Esophagus squamous epithelium (tissue), 5 donors: ENCODE results near the gene UBE2C. TPM values are rescaled to one million over a fixed set of nuclear protein-coding genes. Genes with fewer than 3 reads are reported as not detected.
"Not testable (repeated sequence)": the region's sequence is repeated elsewhere in the genome, so short reads cannot be mapped to it uniquely, and the experiment has no call there.

ENCODE experiments used
- DNase-seq: peaks from one replicate; lab custom pipeline; 2025; lab: John Stamatoyannopoulos, UW
- H3K27ac ChIP-seq, 4 donors: fragments of 200-600 bp; sonication (generic); one replicate each; pipeline ENCODE4 v1.5.1; 2016 to 2019; ENCODE audit warnings: mild to moderate bottlenecking in 1 of 4
- H3K27me3 ChIP-seq, 4 donors: fragments of 200-600 bp; sonication (generic); 1 replicate in 3 of 4; 2 replicates in 1 of 4; pipeline versions ENCODE4 v1.5.1 to v1.6.0; 2017 to 2021; ENCODE audit warnings: antibody characterized with exemption in 1 of 4
- H3K36me3 ChIP-seq, 3 donors: fragments of 200-600 bp; sonication (generic); one replicate each; pipeline ENCODE4 v1.5.1; 2016 to 2019
- H3K4me1 ChIP-seq, 3 donors: fragments of 200-600 bp; sonication (generic); one replicate each; pipeline ENCODE4 v1.5.1; 2017 to 2019
- H3K4me3 ChIP-seq, 4 donors: fragments of 200-600 bp; sonication (generic); 1 replicate in 3 of 4; 2 replicates in 1 of 4; pipeline ENCODE4 v1.5.1; 2016 to 2019; ENCODE audit warnings: mild to moderate bottlenecking in 2 of 4, moderate library complexity in 1 of 4
- H3K9me3 ChIP-seq, 3 donors: fragments of 200-600 bp; sonication (generic); one replicate each; pipeline ENCODE4 v1.5.1; 2016 to 2019
- CTCF ChIP-seq, 6 experiments: fragments of 450-650 bp in 4 of 6; fragments of 200-600 bp in 2 of 6; sonication (generic) in 2 of 6; IDR thresholded peaks; one replicate each; pipeline ENCODE4 v1.5.1; 2016 to 2019; ENCODE audit warnings: antibody characterized with exemption in 6 of 6, mild to moderate bottlenecking in 4 of 6, moderate library complexity in 4 of 6
- POLR2A ChIP-seq, 4 donors: fragments of 450-650 bp; IDR thresholded peaks; one replicate each; pipeline ENCODE4 v1.6.1; 2017; ENCODE audit warnings: antibody characterized with exemption in 4 of 4, mild to moderate bottlenecking in 4 of 4, moderate library complexity in 3 of 4
- WGBS, 2 donors: methylation state at CpG; one replicate each; pipeline ENCODE4 v1.1.5; 2018; 5-methylcytosine and 5-hydroxymethylcytosine counted together
- intact Hi-C: fragments of 100-400 bp; cut with DNase I; formaldehyde crosslinking; loops from one replicate; pipeline ENCODE4 v1.15.0; 2022
- total RNA-seq, 4 donors: library from RNA; depleted of rRNA; stranded (reverse); fragments of >200 nt; gene quantifications; one replicate each; pipeline ENCODE4 v1.1.0, GENCODE V29; 2016
- donor health status: DM: yes; HTN: yes; CAD: no.

Gene UBE2C
- total RNA-seq, 4 donors from 2014 or later = 17.4 to 54.4 (median 31.2) TPM

- Histone ChIP-seq H3K27ac (peak overlapping the region; percentile 21 to 72 (median 68)), H3K4me1 (peaks cover 18 to 58% (median 25%) of the 10 kb centered on the region in 3 donors), H3K4me3 (no peak overlapping the region), H3K9me3 (no peaks in the 10 kb centered on the region), H3K36me3 (no peaks in the 10 kb centered on the region), H3K27me3 (peaks cover 0 to 31% (median 0%) of the 10 kb centered on the region in 4 donors)
- no peak for TF ChIP-seq POLR2A (IDR thresholded peaks at IDR 0.05)
- no peak for TF ChIP-seq CTCF (IDR thresholded peaks at IDR 0.05)
- DNase-seq = no peak
- WGBS, 2 donors = 35 to 63% methylated on average over 4 to 5 of the region's 6 CpGs
- intact Hi-C loops = no loop called here
Measured at GRCh38 chr20:45826381-45827019, 14.1 kb downstream of the UBE2C start.

- intact Hi-C loops = no loop called here
- no peaks in the 10 kb centered on the region for H3K36me3 ChIP-seq
- no peak for DNase-seq
- H3K9me3 ChIP-seq = no peaks in the 10 kb centered on the region
- H3K4me3 ChIP-seq = no peak within 1 kb of the TSS
- peaks cover 0 to 25% (median 0%) of the 10 kb centered on the region in 4 donors for H3K27me3 ChIP-seq
- H3K27ac ChIP-seq = peak within 1 kb of the TSS; percentile 21 to 90 (median 70)
- TF ChIP-seq POLR2A (IDR thresholded peaks at IDR 0.05) = no peak
- no peak for TF ChIP-seq CTCF (IDR thresholded peaks at IDR 0.05)
- WGBS, 2 donors = 80 to 88% methylated on average over 2 to 4 of the region's 8 CpGs
- H3K4me1 ChIP-seq = peaks cover 18 to 62% (median 25%) of the 10 kb centered on the region in 3 donors
Measured at GRCh38 chr20:45827030-45827652, 14.7 kb downstream of the UBE2C start, which contains the start of gene TNNC2. Gene TNNC2 (minus strand): TSS chr20:45827312. CDS start chr20:45827248, 64 bp downstream.

GRCh38 chr20:45827712-45828111 lies 15.3 kb downstream of the UBE2C start:
- DNase-seq = no peak
- Histone ChIP-seq H3K36me3 (no peaks in the 10 kb centered on the region), H3K4me1 (peaks cover 15 to 62% (median 28%) of the 10 kb centered on the region in 3 donors), H3K4me3 (no peak overlapping the region), H3K27me3 (peaks cover 0 to 19% (median 0%) of the 10 kb centered on the region in 4 donors), H3K9me3 (no peaks in the 10 kb centered on the region), H3K27ac (peak overlapping the region in 3 of 4 donors; percentile 67 to 72 (median 69))
- 60 to 68% methylated on average over 5 to 6 of the region's 6 CpGs for WGBS, 2 donors
- no peak for TF ChIP-seq POLR2A (IDR thresholded peaks at IDR 0.05)
- TF ChIP-seq CTCF (IDR thresholded peaks at IDR 0.05) = no peak
- intact Hi-C loops = no loop called here

GRCh38 chr20:45828589-45828988 lies 16.1 kb downstream of the UBE2C start:
- 56 to 75% methylated on average over 2 of the region's 2 CpGs for WGBS, 2 donors
- Histone ChIP-seq H3K27ac (peak overlapping the region; percentile 16 to 90 (median 54)), H3K9me3 (no peaks in the 10 kb centered on the region), H3K4me1 (peaks cover 15 to 61% (median 28%) of the 10 kb centered on the region in 3 donors), H3K27me3 (peaks cover 0 to 10% (median 0%) of the 10 kb centered on the region in 4 donors), H3K36me3 (no peaks in the 10 kb centered on the region), H3K4me3 (no peak overlapping the region)
- intact Hi-C loops = no loop called here
- no peak for DNase-seq
- TF ChIP-seq CTCF (IDR thresholded peaks at IDR 0.05) = no peak
- TF ChIP-seq POLR2A (IDR thresholded peaks at IDR 0.05) = no peak

- H3K36me3 ChIP-seq, H3K27me3 ChIP-seq, intact Hi-C loops, DNase-seq, H3K9me3 ChIP-seq, H3K4me3 ChIP-seq: not testable (repeated sequence)
- Histone ChIP-seq H3K4me1 (peaks cover 16 to 59% (median 24%) of the 10 kb centered on the region in 3 donors), H3K27ac (peak overlapping the region in 2 of 4 donors; percentile 67 to 71)
- WGBS, 2 donors = 60 to 68% methylated on average over 2 to 4 of the region's 4 CpGs
Measured at GRCh38 chr20:45829673-45830106, 17.2 kb downstream of the UBE2C start.
